HepG2 (cell line): Measurements from ENCODE around the gene C11orf24. TPM values are rescaled to one million over a fixed set of nuclear protein-coding genes. Genes with fewer than 3 reads are reported as not detected.

Experiments used
- GMEB2 ChIP-seq: IDR thresholded peaks from 2 replicates; pipeline ENCODE4 v1.6.1; 2016; ENCODE audit warnings: missing biosample characterization, missing genetic modification reagents, low read depth
- HOXA5 ChIP-seq: sonication (generic); formaldehyde crosslinking; IDR thresholded peaks from 2 replicates; pipeline ENCODE4 v1.4.0; 2020; ENCODE audit warnings: missing genetic modification reagents
- JUNB ChIP-seq: sonication (generic); formaldehyde crosslinking; IDR thresholded peaks from 2 replicates; pipeline ENCODE4 v1.8.0; 2022; ENCODE audit warnings: missing genetic modification reagents, mild to moderate bottlenecking, borderline replicate concordance
- KAT2B ChIP-seq: fragments of 150-350 bp; IDR thresholded peaks from 2 replicates; pipeline ENCODE4 v1.6.1; 2014; ENCODE audit warnings: low read depth, low read length, borderline replicate concordance
- MED13 ChIP-seq: sonication (generic); formaldehyde crosslinking; IDR thresholded peaks from 2 replicates; pipeline ENCODE4 v1.5.0; 2020; ENCODE audit warnings: missing genetic modification reagents
- ONECUT2 ChIP-seq: sonication (generic); formaldehyde crosslinking; IDR thresholded peaks from 2 replicates; pipeline ENCODE4 v1.4.0; 2020; ENCODE audit warnings: missing genetic modification reagents
- SALL2 ChIP-seq: sonication (generic); formaldehyde crosslinking; IDR thresholded peaks from 2 replicates; pipeline ENCODE4 v1.8.1; 2023; ENCODE audit warnings: mild to moderate bottlenecking, missing genetic modification reagents, inconsistent platforms
- SAP130 ChIP-seq: IDR thresholded peaks from 2 replicates; pipeline ENCODE4 v1.6.1; 2016; ENCODE audit warnings: low read depth
- SIX4 ChIP-seq: sonication (generic); formaldehyde crosslinking; IDR thresholded peaks from 2 replicates; pipeline ENCODE4 v1.4.0; 2020; ENCODE audit warnings: missing genetic modification reagents
- SMC3 ChIP-seq: IDR thresholded peaks from 2 replicates; pipeline ENCODE4 v1.6.1; 2011; ENCODE audit warnings: low read length, improper control_type of control experiment
- TBX2 ChIP-seq: sonication (generic); formaldehyde crosslinking; IDR thresholded peaks from 2 replicates; pipeline ENCODE4 v1.5.0; 2020; ENCODE audit warnings: missing genetic modification reagents, mild to moderate bottlenecking, borderline replicate concordance
- TP53 ChIP-seq: sonication (generic); formaldehyde crosslinking; conservative IDR thresholded peaks from 2 replicates; pipeline ENCODE4 v1.4.0; 2020; ENCODE audit warnings: missing genetic modification reagents
- ZBTB4 ChIP-seq: sonication (generic); formaldehyde crosslinking; IDR thresholded peaks from 2 replicates; pipeline ENCODE4 v1.4.0; 2020; ENCODE audit warnings: missing genetic modification reagents, mild to moderate bottlenecking, borderline replicate concordance
- ZFX ChIP-seq: sonication (generic); formaldehyde crosslinking; IDR thresholded peaks from 2 replicates; pipeline ENCODE4 v1.4.0; 2020; ENCODE audit warnings: mild to moderate bottlenecking, low read depth, missing genetic modification reagents, moderate library complexity
- ZKSCAN5 ChIP-seq: sonication (generic); formaldehyde crosslinking; IDR thresholded peaks from 2 replicates; pipeline ENCODE4 v1.5.1; 2020; ENCODE audit warnings: mild to moderate bottlenecking, missing genetic modification reagents
- ZNF10 ChIP-seq: sonication (generic); formaldehyde crosslinking; IDR thresholded peaks from 2 replicates; pipeline ENCODE4 v1.4.0; 2020; ENCODE audit warnings: mild to moderate bottlenecking, low read depth, missing genetic modification reagents, borderline replicate concordance
- ZNF24 ChIP-seq: fragments of 450-650 bp; IDR thresholded peaks from 2 replicates; pipeline ENCODE4 v1.6.1; 2017; ENCODE audit warnings: antibody characterized with exemption, mild to moderate bottlenecking
- ZNF275 ChIP-seq: sonication (generic); formaldehyde crosslinking; IDR thresholded peaks from 2 replicates; pipeline ENCODE4 v1.8.0; 2022; ENCODE audit warnings: missing genetic modification reagents, mild to moderate bottlenecking, inconsistent platforms, borderline replicate concordance
- ZNF296 ChIP-seq: sonication (generic); formaldehyde crosslinking; conservative IDR thresholded peaks from 2 replicates; pipeline ENCODE4 v1.5.0; 2020; ENCODE audit warnings: mild to moderate bottlenecking, missing genetic modification reagents
- ZNF33B ChIP-seq: sonication (generic); formaldehyde crosslinking; IDR thresholded peaks from 2 replicates; pipeline ENCODE4 v1.5.1; 2020; ENCODE audit warnings: mild to moderate bottlenecking, missing genetic modification reagents
- ZNF607 ChIP-seq: sonication (generic); formaldehyde crosslinking; IDR thresholded peaks from 2 replicates; pipeline ENCODE4 v1.5.1; 2020; ENCODE audit warnings: missing genetic modification reagents, mild to moderate bottlenecking, borderline replicate concordance
- ZNF768 ChIP-seq: sonication (generic); formaldehyde crosslinking; IDR thresholded peaks from 2 replicates; pipeline ENCODE4 v1.4.0; 2020; ENCODE audit warnings: missing genetic modification reagents
- ZNF792 ChIP-seq: IDR thresholded peaks from 2 replicates; pipeline ENCODE4 v1.6.1; 2016
- ZSCAN31 ChIP-seq: sonication (generic); formaldehyde crosslinking; IDR thresholded peaks from 2 replicates; pipeline ENCODE4 v1.5.0; 2020; ENCODE audit warnings: low read depth, mild to moderate bottlenecking, missing genetic modification reagents
- ZZZ3 ChIP-seq: sonication (generic); formaldehyde crosslinking; IDR thresholded peaks from 2 replicates; pipeline ENCODE4 v1.4.0; 2020; ENCODE audit warnings: missing genetic modification reagents, mild to moderate bottlenecking, borderline replicate concordance
- polyA plus RNA-seq, 8 experiments: library from polyadenylated mRNA; depleted of rRNA in 3 of 8; stranded (reverse) in 7 of 8; unstranded in 1 of 8; fragments of >200 nt; fragmentation: Illumina TruSeq in 4 of 8; extraction: Trizol in 4 of 8; gene quantifications; 2 replicates each; pipeline versions ENCODE4 v1.2.1 to v1.2.3, GENCODE V29; 2011 to 2016; ENCODE audit warnings: low read depth in 4 of 8, missing spikeins in 1 of 8, mixed read lengths in 1 of 8; ENCODE audit not compliant: insufficient read depth in 1 of 8
- total RNA-seq, 5 experiments: library from RNA; depleted of rRNA; stranded (reverse); fragments of >200 nt; fragmentation: Illumina TruSeq; extraction: Trizol; gene quantifications; 2 replicates each; pipeline ENCODE4 v1.2.3, GENCODE V29; 2016; ENCODE audit warnings: low read depth in 1 of 5

Gene C11orf24
- total and polyA plus RNA-seq, 2 of the 13 experiments (the other 11 are each of a cell fraction or from before 2014, with no cell fraction given), result 52.9 to 55.5 TPM

GRCh38 chr11:68297812-68298658 lies 26.3 kb upstream of the C11orf24 start (continued):
- TF ChIP-seq ONECUT2 (no peak), KAT2B (no peak), GMEB2 (CRISPR knock-in tag) (peak; percentile 56; the same call in 1 of the 2 replicates), ZNF10 (no peak), ZNF275 (CRISPR knock-in tag) (peak; percentile 80; the same call in 1 of the 2 replicates), ZSCAN31 (peak; percentile 88; the same call in 1 of the 2 replicates), SIX4 (0 out of 2 replicates have a peak, but pooled peaks have one; percentile 59), ZFX (CRISPR knock-in tag) (peak; percentile 88), ZNF33B (no peak), ZZZ3 (peak; percentile 85), TBX2 (CRISPR knock-in tag) (peak; percentile 94), ZKSCAN5 (CRISPR knock-in tag) (no peak), TP53 (0 out of 2 replicates have a peak, but pooled peaks have one; percentile 19), ZNF768 (CRISPR knock-in tag) (peak; percentile 6; the same call in 1 of the 2 replicates), HOXA5 (CRISPR knock-in tag) (no peak; the same call in 1 of the 2 replicates), SAP130 (peak; percentile 94), ZNF792 (CRISPR knock-in tag) (peak; percentile 59; the same call in 1 of the 2 replicates), ZBTB4 (CRISPR knock-in tag) (peak; percentile 87), ZNF296 (peak; percentile 97; the same call in 1 of the 2 replicates), SMC3 (peak; percentile 37; the same call in 1 of the 2 replicates), JUNB (peak; percentile 41; the same call in 1 of the 2 replicates), ZNF607 (CRISPR knock-in tag) (peak; percentile 73), SALL2 (CRISPR knock-in tag) (peak; percentile 49; the same call in 1 of the 2 replicates), MED13 (CRISPR knock-in tag) (peak; percentile 71), ZNF24 (0 out of 2 replicates have a peak, but pooled peaks have one; percentile 20)
